ENCODE results near the gene PERM1. TPM values are rescaled to one million over a fixed set of nuclear protein-coding genes. Genes with fewer than 3 reads are reported as not detected.

Gene PERM1
- total and polyA plus RNA-seq, 2 of the 13 experiments (the other 11 are each of a cell fraction or from before 2014, with no cell fraction given) = 0.04 to 0.29 TPM

- 91% methylated on average over 16 of the region's 28 CpGs for WGBS (ENCODE audit: low lambda C conversion rate)
- Histone ChIP-seq H3K27me3 (ENCODE audit: control insufficient read depth in 1 of 2, insufficient read depth in 2 of 2, low read length in 2 of 2) (peaks cover 0 to 3% of the 10 kb centered on the region in 2 experiments; a peak in 2 of 5 replicates), H3K79me2 (ENCODE audit: insufficient read depth, low read length) (no peaks in the 10 kb centered on the region), H3K4me2 (ENCODE audit: low read depth, low read length) (no peak overlapping the region), H3K9me3 (ENCODE audit: low read length) (no peaks in the 10 kb centered on the region), H2AFZ (ENCODE audit: low read length) (no peak overlapping the region), H3K4me3 (replicated peaks in 1 of 3; ENCODE audit: insufficient read depth in 1 of 3, low read depth in 2 of 3, low read length in 3 of 3) (no peak overlapping the region), H3K9ac (ENCODE audit: insufficient read depth, low read depth, low read length) (no peak overlapping the region), H3K27ac (ENCODE audit: extremely low read length, insufficient read depth, low read length) (no peak overlapping the region), H4K20me1 (ENCODE audit: insufficient read depth, low read length) (no peaks in the 10 kb centered on the region), H3K36me3 (replicated peaks in 1 of 2; ENCODE audit: control insufficient read depth in 1 of 2, insufficient read depth in 2 of 2, low read length in 2 of 2) (no peaks in the 10 kb centered on the region), H3K4me1 (ENCODE audit: insufficient read depth, low read length) (peaks cover 10% of the 10 kb centered on the region)
- ChIA-PET CTCF (ENCODE audit: low intra/inter-chr PET ratio, low total read pairs) (no interaction called here), POLR2A (no interaction called here)
- TF ChIP-seq TP53 (CRISPR knock-in tag; conservative IDR thresholded peaks at IDR 0.05) (no peak), GLI4 (CRISPR knock-in tag; IDR thresholded peaks at IDR 0.05; ENCODE audit: borderline replicate concordance) (no peak), BATF2 (CRISPR knock-in tag; IDR thresholded peaks at IDR 0.05) (no peak), FOXO4 (CRISPR knock-in tag; conservative IDR thresholded peaks at IDR 0.05) (no peak), SRSF4 (IDR thresholded peaks at IDR 0.05; ENCODE audit: low read depth, low read length, poor library complexity, severe bottlenecking) (no peak), SYNCRIP (IDR thresholded peaks at IDR 0.05; ENCODE audit: insufficient read depth, low read depth, low read length) (no peak), NR3C1 (CRISPR knock-in tag; IDR thresholded peaks at IDR 0.05) (no peak), RAD21 (CRISPR knock-in tag; IDR thresholded peaks at IDR 0.05) (no peak), NFRKB (IDR thresholded peaks at IDR 0.05) (no peak), ZNF788 (CRISPR knock-in tag; IDR thresholded peaks at IDR 0.05; ENCODE audit: borderline replicate concordance) (no peak), ZNF335 (CRISPR knock-in tag; IDR thresholded peaks at IDR 0.05) (no peak), SNAPC5 (CRISPR knock-in tag; IDR thresholded peaks at IDR 0.05; ENCODE audit: borderline replicate concordance) (no peak), NFIB (CRISPR knock-in tag; IDR thresholded peaks at IDR 0.05; ENCODE audit: borderline replicate concordance) (no peak)
- TF ChIP-seq, protein P1, sequence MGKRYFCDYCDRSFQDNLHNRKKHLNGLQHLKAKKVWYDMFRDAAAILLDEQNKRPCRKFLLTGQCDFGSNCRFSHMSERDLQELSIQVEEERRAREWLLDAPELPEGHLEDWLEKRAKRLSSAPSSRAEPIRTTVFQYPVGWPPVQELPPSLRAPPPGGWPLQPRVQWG (CRISPR knock-in tag; IDR thresholded peaks at IDR 0.05; ENCODE audit: borderline replicate concordance, low read depth) = no peak
- TF ChIP-seq, protein P2, sequence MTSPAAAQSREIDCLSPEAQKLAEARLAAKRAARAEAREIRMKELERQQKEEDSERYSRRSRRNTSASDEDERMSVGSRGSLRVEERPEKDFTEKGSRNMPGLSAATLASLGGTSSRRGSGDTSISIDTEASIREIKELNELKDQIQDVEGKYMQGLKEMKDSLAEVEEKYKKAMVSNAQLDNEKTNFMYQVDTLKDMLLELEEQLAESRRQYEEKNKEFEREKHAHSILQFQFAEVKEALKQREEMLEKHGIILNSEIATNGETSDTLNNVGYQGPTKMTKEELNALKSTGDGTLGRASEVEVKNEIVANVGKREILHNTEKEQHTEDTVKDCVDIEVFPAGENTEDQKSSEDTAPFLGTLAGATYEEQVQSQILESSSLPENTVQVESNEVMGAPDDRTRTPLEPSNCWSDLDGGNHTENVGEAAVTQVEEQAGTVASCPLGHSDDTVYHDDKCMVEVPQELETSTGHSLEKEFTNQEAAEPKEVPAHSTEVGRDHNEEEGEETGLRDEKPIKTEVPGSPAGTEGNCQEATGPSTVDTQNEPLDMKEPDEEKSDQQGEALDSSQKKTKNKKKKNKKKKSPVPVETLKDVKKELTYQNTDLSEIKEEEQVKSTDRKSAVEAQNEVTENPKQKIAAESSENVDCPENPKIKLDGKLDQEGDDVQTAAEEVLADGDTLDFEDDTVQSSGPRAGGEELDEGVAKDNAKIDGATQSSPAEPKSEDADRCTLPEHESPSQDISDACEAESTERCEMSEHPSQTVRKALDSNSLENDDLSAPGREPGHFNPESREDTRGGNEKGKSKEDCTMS (CRISPR knock-in tag; conservative IDR thresholded peaks at IDR 0.05) = no peak
- TF ChIP-seq, protein P3, sequence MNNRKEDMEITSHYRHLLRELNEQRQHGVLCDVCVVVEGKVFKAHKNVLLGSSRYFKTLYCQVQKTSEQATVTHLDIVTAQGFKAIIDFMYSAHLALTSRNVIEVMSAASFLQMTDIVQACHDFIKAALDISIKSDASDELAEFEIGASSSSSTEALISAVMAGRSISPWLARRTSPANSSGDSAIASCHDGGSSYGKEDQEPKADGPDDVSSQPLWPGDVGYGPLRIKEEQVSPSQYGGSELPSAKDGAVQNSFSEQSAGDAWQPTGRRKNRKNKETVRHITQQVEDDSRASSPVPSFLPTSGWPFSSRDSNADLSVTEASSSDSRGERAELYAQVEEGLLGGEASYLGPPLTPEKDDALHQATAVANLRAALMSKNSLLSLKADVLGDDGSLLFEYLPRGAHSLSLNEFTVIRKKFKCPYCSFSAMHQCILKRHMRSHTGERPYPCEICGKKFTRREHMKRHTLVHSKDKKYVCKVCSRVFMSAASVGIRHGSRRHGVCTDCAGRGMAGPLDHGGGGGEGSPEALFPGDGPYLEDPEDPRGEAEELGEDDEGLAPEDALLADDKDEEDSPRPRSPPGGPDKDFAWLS (CRISPR knock-in tag; IDR thresholded peaks at IDR 0.05; ENCODE audit: borderline replicate concordance) = no peak
- in situ Hi-C loops (cut with HindIII; ENCODE audit: extremely low pct_ligation_motif_present, low pct_unique_long_range_greater_than_20kb) = no loop called here
- ATAC-seq (no peak), FAIRE-seq (no peak), DNase-seq (ENCODE audit: low spot score) (no peak)
- BruUV-seq (replicated peaks) = no TSS peak
- intact Hi-C loops (cut with micrococcal nuclease; ENCODE audit: unreplicated experiment) = no loop called here
Observed at GRCh38 chr1:973459-974292, 8.2 kb downstream of the PERM1 start.
